Fibroblast of lung (primary cell): Measurements from ENCODE around the gene FANCD2OS. TPM values are rescaled to one million over a fixed set of nuclear protein-coding genes. Genes with fewer than 3 reads are reported as not detected.

Experiments
- DNase-seq, 2 donors: peaks; one replicate each; pipeline versions ENCODE4 v3.0.0 to v3.0.0-alpha.2; 2010; ENCODE audit warnings: low read depth in 2 of 2
- H2AFZ ChIP-seq: 2 replicates; pipeline ENCODE4 v1.5.1; 2012; ENCODE audit warnings: low read length, control low read depth, inconsistent platforms
- H3K27ac ChIP-seq: 2 replicates; pipeline ENCODE4 v1.5.1; 2011; ENCODE audit warnings: low read length, control low read depth; ENCODE audit not compliant: insufficient read depth
- H3K27me3 ChIP-seq: 2 replicates; pipeline ENCODE4 v1.5.1; 2011; ENCODE audit warnings: mild to moderate bottlenecking, low read length; ENCODE audit not compliant: control insufficient read depth, insufficient read depth
- H3K36me3 ChIP-seq: 2 replicates; pipeline ENCODE4 v1.5.1; 2011; ENCODE audit warnings: low read length; ENCODE audit not compliant: control insufficient read depth, insufficient read depth
- H3K4me1 ChIP-seq: 2 replicates; pipeline ENCODE4 v1.5.1; 2011; ENCODE audit warnings: low read length; ENCODE audit not compliant: control insufficient read depth, insufficient read depth; ENCODE audit errors: extremely low read depth
- H3K4me2 ChIP-seq: 2 replicates; pipeline ENCODE4 v1.5.1; 2011; ENCODE audit warnings: low read length, control low read depth; ENCODE audit not compliant: insufficient read depth; ENCODE audit errors: extremely low read depth
- H3K4me3 ChIP-seq, 4 experiments: fragments of 200-600 bp in 1 of 4; sonication (generic) in 1 of 4; replicated peaks in 1 of 4; 2 replicates each; pipeline ENCODE4 v1.5.1; 2011 to 2016; ENCODE audit warnings: low read length in 4 of 4, low read depth in 3 of 4, mild to moderate bottlenecking in 3 of 4, control low read depth in 2 of 4, inconsistent platforms in 1 of 4, mixed read lengths in 1 of 4; ENCODE audit not compliant: insufficient read depth in 1 of 4; ENCODE audit errors: control extremely low read depth in 1 of 4
- H3K79me2 ChIP-seq: 2 replicates; pipeline ENCODE4 v1.5.1; 2012; ENCODE audit warnings: mild to moderate bottlenecking, low read length, inconsistent platforms; ENCODE audit not compliant: control insufficient read depth, insufficient read depth
- H3K9ac ChIP-seq: 2 replicates; pipeline ENCODE4 v1.5.1; 2011; ENCODE audit warnings: mild to moderate bottlenecking, low read length, control low read depth; ENCODE audit not compliant: insufficient read depth
- H3K9me3 ChIP-seq: 2 replicates; pipeline ENCODE4 v1.5.1; 2012; ENCODE audit warnings: low read depth, low read length; ENCODE audit not compliant: control insufficient read depth, insufficient read depth
- H4K20me1 ChIP-seq: 2 replicates; pipeline ENCODE4 v1.5.1; 2011; ENCODE audit warnings: low read length; ENCODE audit not compliant: control insufficient read depth, insufficient read depth; ENCODE audit errors: extremely low read depth
- CTCF ChIP-seq, 2 donors: IDR thresholded peaks in 1 of 2; conservative IDR thresholded peaks in 1 of 2; 1 replicate in 1 of 2; 2 replicates in 1 of 2; pipeline ENCODE4 v1.5.1; 2011 to 2012; ENCODE audit warnings: low read length in 2 of 2, control low read depth in 1 of 2, inconsistent platforms in 1 of 2, low read depth in 1 of 2, mild to moderate bottlenecking in 1 of 2
- EZH2 ChIP-seq: IDR thresholded peaks from 2 replicates; pipeline ENCODE4 v1.5.1; 2012; ENCODE audit warnings: low read length, control low read depth, mild to moderate bottlenecking; ENCODE audit errors: missing control alignments
- polyA minus RNA-seq: library from RNA; depleted of rRNA, polyadenylated mRNA; stranded (reverse); fragments of >200 nt; gene quantifications from 2 replicates; pipeline ENCODE4 v1.2.3, GENCODE V29; 2011; ENCODE audit warnings: low replicate concordance
- polyA plus RNA-seq, 2 donors: library from polyadenylated mRNA; depleted of rRNA in 1 of 2; stranded (reverse) in 1 of 2; unstranded in 1 of 2; fragments of >200 nt; gene quantifications; 2 replicates each; pipeline ENCODE4 v1.2.1, GENCODE V29; 2011 to 2012; ENCODE audit warnings: missing spikeins in 1 of 2
- total RNA-seq: library from RNA; depleted of rRNA; stranded (reverse); fragments of >200 nt; gene quantifications from 2 replicates; pipeline ENCODE4 v1.2.1, GENCODE V29; 2014

The FANCD2OS gene
- not detected in 2 replicates for total RNA-seq
- not detected in 2 replicates for polyA plus RNA-seq
- polyA plus RNA-seq (2012) = not detected in 2 replicates
- not detected in 2 replicates for polyA minus RNA-seq

- Histone ChIP-seq H3K27me3 (no peaks in the 10 kb centered on the region), H4K20me1 (no peaks in the 10 kb centered on the region), H2AFZ (no peak within 1 kb of the TSS), H3K4me3 (no peak within 1 kb of the TSS), H3K4me2 (no peak within 1 kb of the TSS), H3K9me3 (no peaks in the 10 kb centered on the region), H3K4me1 (no peaks in the 10 kb centered on the region), H3K79me2 (no peaks in the 10 kb centered on the region), H3K36me3 (no peaks in the 10 kb centered on the region), H3K27ac (no peak within 1 kb of the TSS), H3K9ac (no peak within 1 kb of the TSS)
- no peak for DNase-seq
- TF ChIP-seq EZH2 (no peak), CTCF (conservative IDR thresholded peaks at IDR 0.05 in 1 of 2, IDR thresholded peaks at IDR 0.05 in 1 of 2; ENCODE audit: low read depth in 1 of 2, low read length in 2 of 2) (no peak)
Measured at GRCh38 chr3:10108091-10108490, at the start of gene FANCD2OS. Gene FANCD2OS, minus strand, starts transcription at chr3:10108255. Its CDS starts 3,481 bp downstream, at chr3:10104774.

GRCh38 chr3:10157031-10157430, 49.0 kb upstream of the FANCD2OS start:
- Histone ChIP-seq H3K36me3 (no peaks in the 10 kb centered on the region), H3K27me3 (no peaks in the 10 kb centered on the region), H3K27ac (no peak overlapping the region), H3K79me2 (no peaks in the 10 kb centered on the region), H3K4me3 (no peak overlapping the region), H3K9ac (no peak overlapping the region), H3K4me2 (no peak overlapping the region), H2AFZ (no peak overlapping the region), H3K9me3 (no peaks in the 10 kb centered on the region), H4K20me1 (no peaks in the 10 kb centered on the region), H3K4me1 (no peaks in the 10 kb centered on the region)
- DNase-seq = no peak
- TF ChIP-seq EZH2 (no peak), CTCF (conservative IDR thresholded peaks at IDR 0.05 in 1 of 2, IDR thresholded peaks at IDR 0.05 in 1 of 2; ENCODE audit: low read depth in 1 of 2, low read length in 2 of 2) (no peak)

- H3K27ac ChIP-seq = no peak overlapping the region
- H3K27me3 ChIP-seq = no peaks in the 10 kb centered on the region
- no peaks in the 10 kb centered on the region for H3K36me3 ChIP-seq
- no peak for DNase-seq
- no peak overlapping the region for H3K4me3 ChIP-seq
- no peaks in the 10 kb centered on the region for H3K79me2 ChIP-seq
- no peaks in the 10 kb centered on the region for H4K20me1 ChIP-seq
- no peaks in the 10 kb centered on the region for H3K9me3 ChIP-seq
- no peaks in the 10 kb centered on the region for H3K4me1 ChIP-seq
- TF ChIP-seq EZH2 (no peak), CTCF (conservative IDR thresholded peaks at IDR 0.05 in 1 of 2, IDR thresholded peaks at IDR 0.05 in 1 of 2; ENCODE audit: low read depth in 1 of 2, low read length in 2 of 2) (no peak)
- no peak overlapping the region for H3K9ac ChIP-seq
- no peak overlapping the region for H2AFZ ChIP-seq
- no peak overlapping the region for H3K4me2 ChIP-seq
Measured at GRCh38 chr3:10155658-10156057, 47.6 kb upstream of the FANCD2OS start.
